PC-3 (cell line): ENCODE data around the gene ZNF804A. TPM values are rescaled to one million over a fixed set of nuclear protein-coding genes. Genes with fewer than 3 reads are reported as not detected.
A peak's percentile ranks its signal among the peaks of the same experiment; 100 is the strongest.

ENCODE experiments used
- ATAC-seq: fragments of 200-7000 bp; cut with Tn5 transposase; 2 replicates; pipeline ENCODE4 v1.9.1; 2020; ENCODE audit warnings: mild to moderate bottlenecking, moderate library complexity
- BruUV-seq: library from RNA; stranded (reverse); fragments of 400-500 nt; replicated peaks from 2 replicates; lab custom pipeline; 2021; lab: Mats Ljungman, UMichigan
- CTCF ChIA-PET: fragments of 300-600 bp; sonication (Branson Sonifier 250); formaldehyde crosslinking; loops from one replicate; lab custom pipeline; 2022; ENCODE audit warnings: antibody characterized with exemption; lab: Charles Lee
- POLR2A ChIA-PET: fragments of 300-600 bp; sonication (Branson Sonifier 250); formaldehyde crosslinking; loops from one replicate; lab custom pipeline; 2022; ENCODE audit warnings: antibody characterized with exemption; ENCODE audit not compliant: unreplicated experiment; lab: Charles Lee
- DNase-seq: peaks from one replicate; pipeline ENCODE4 v3.0.0-alpha.2; 2015
- H2AFZ ChIP-seq: fragments of 300-600 bp; sonication (generic); 2 replicates; pipeline ENCODE4 v1.6.0; 2016; ENCODE audit warnings: antibody characterized with exemption, low read length
- H3F3A ChIP-seq: fragments of 300-600 bp; sonication (generic); one replicate; pipeline ENCODE4 v1.6.0; 2017; ENCODE audit warnings: antibody characterized with exemption, low read length, control low read depth, mild to moderate bottlenecking; ENCODE audit not compliant: unreplicated experiment
- H3K27ac ChIP-seq: fragments of 300-600 bp; sonication (generic); 2 replicates; pipeline ENCODE4 v1.5.1; 2016; ENCODE audit warnings: mild to moderate bottlenecking, low read length
- H3K27me3 ChIP-seq: fragments of 300-600 bp; sonication (generic); 2 replicates; pipeline ENCODE4 v1.6.1; 2016; ENCODE audit warnings: low read length, mixed read lengths
- H3K36me3 ChIP-seq: fragments of 300-600 bp; sonication (generic); 2 replicates; pipeline ENCODE4 v1.6.1; 2016; ENCODE audit warnings: low read depth, mixed run types, low read length, mixed read lengths
- H3K4me1 ChIP-seq: fragments of 300-600 bp; sonication (generic); 2 replicates; pipeline ENCODE4 v1.5.1; 2016; ENCODE audit warnings: low read length; ENCODE audit not compliant: insufficient read depth
- H3K4me2 ChIP-seq: fragments of 300-600 bp; sonication (generic); 2 replicates; pipeline ENCODE4 v1.6.0; 2016; ENCODE audit warnings: low read length
- H3K4me3 ChIP-seq: fragments of 300-600 bp; sonication (generic); 2 replicates; pipeline ENCODE4 v1.5.1; 2016; ENCODE audit warnings: mild to moderate bottlenecking, low read length, mixed read lengths
- H3K79me2 ChIP-seq: fragments of 300-600 bp; sonication (generic); 2 replicates; pipeline ENCODE4 v1.6.1; 2017; ENCODE audit warnings: low read length, mixed read lengths
- H3K9ac ChIP-seq: fragments of 300-600 bp; sonication (generic); 2 replicates; pipeline ENCODE4 v1.6.0; 2016; ENCODE audit warnings: mild to moderate bottlenecking, low read length
- H3K9me2 ChIP-seq: fragments of 300-600 bp; sonication (generic); replicated peaks from 2 replicates; pipeline ENCODE4 v1.6.1; 2016; ENCODE audit warnings: mixed run types, low read length, mixed read lengths
- H3K9me3 ChIP-seq: fragments of 300-600 bp; sonication (generic); 2 replicates; pipeline ENCODE4 v1.6.1; 2016; ENCODE audit warnings: low read length, mixed read lengths
- H4K20me1 ChIP-seq: fragments of 300-600 bp; sonication (generic); 2 replicates; pipeline ENCODE4 v1.6.1; 2016; ENCODE audit warnings: low read length, mixed read lengths
- EZH2 ChIP-seq: fragments of 300-600 bp; sonication (generic); IDR thresholded peaks from one replicate; pipeline ENCODE4 v1.6.1; 2017; ENCODE audit warnings: antibody characterized with exemption, mild to moderate bottlenecking, low read length; ENCODE audit not compliant: unreplicated experiment
- EZH2phosphoT487 ChIP-seq: fragments of 300-600 bp; sonication (generic); IDR thresholded peaks from 2 replicates; pipeline ENCODE4 v1.6.1; 2018; ENCODE audit warnings: mild to moderate bottlenecking, antibody characterized with exemption, low read length, borderline replicate concordance
- intact Hi-C: fragments of 100-400 bp; cut with micrococcal nuclease; formaldehyde crosslinking; loops from 2 replicates; pipeline ENCODE4 v1.9.0; 2023
- total RNA-seq: library from RNA; depleted of rRNA; stranded (reverse); fragments of >200 nt; gene quantifications from 2 replicates; pipeline ENCODE4 v1.2.3, GENCODE V29; 2014
- TF ChIP-seq, protein P1 (sequence below): fragments of 300-600 bp; sonication (generic); conservative IDR thresholded peaks from 2 replicates; pipeline ENCODE4 v1.5.1; 2017; ENCODE audit warnings: antibody characterized with exemption, low read depth, mild to moderate bottlenecking, low read length

The ZNF804A gene
- total RNA-seq, 1 experiment from 2014 or later: 1.9 TPM

DNA sequence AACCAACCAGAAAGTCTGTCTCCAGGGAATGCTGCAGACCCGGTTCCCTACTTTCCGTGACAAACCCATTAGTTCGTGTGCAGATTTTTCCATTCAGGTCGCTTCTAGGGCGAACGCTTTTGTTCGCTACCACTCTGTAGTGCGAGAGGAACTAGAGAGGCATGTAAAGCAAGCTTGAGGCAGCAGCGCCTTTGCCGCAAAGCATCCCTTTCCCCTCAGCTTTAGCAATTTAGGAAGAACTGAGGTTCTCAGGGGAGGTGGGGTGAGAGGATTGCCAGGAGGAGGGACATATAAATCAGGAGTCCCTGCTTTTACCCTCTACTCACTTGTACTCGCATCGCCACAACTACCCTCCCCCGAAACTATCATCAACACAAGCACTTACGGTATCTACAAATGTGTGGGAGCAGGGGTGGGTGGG is 748 bp upstream of the ZNF804A start:
- TF ChIP-seq, protein P1, sequence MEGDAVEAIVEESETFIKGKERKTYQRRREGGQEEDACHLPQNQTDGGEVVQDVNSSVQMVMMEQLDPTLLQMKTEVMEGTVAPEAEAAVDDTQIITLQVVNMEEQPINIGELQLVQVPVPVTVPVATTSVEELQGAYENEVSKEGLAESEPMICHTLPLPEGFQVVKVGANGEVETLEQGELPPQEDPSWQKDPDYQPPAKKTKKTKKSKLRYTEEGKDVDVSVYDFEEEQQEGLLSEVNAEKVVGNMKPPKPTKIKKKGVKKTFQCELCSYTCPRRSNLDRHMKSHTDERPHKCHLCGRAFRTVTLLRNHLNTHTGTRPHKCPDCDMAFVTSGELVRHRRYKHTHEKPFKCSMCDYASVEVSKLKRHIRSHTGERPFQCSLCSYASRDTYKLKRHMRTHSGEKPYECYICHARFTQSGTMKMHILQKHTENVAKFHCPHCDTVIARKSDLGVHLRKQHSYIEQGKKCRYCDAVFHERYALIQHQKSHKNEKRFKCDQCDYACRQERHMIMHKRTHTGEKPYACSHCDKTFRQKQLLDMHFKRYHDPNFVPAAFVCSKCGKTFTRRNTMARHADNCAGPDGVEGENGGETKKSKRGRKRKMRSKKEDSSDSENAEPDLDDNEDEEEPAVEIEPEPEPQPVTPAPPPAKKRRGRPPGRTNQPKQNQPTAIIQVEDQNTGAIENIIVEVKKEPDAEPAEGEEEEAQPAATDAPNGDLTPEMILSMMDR: no peak
- TF ChIP-seq EZH2 (no peak), EZH2phosphoT487 (no peak)
- Histone ChIP-seq H3K4me1 (peaks cover 13% of the 10 kb centered on the region), H2AFZ (peak overlapping the region; percentile 67), H4K20me1 (no peaks in the 10 kb centered on the region), H3K27ac (peak overlapping the region; percentile 88), H3K27me3 (no peaks in the 10 kb centered on the region), H3K9ac (peak overlapping the region; percentile 50), H3K9me2 (no peaks in the 10 kb centered on the region), H3F3A (no peaks in the 10 kb centered on the region), H3K4me2 (peak overlapping the region; percentile 74), H3K4me3 (peak overlapping the region; percentile 63), H3K79me2 (peaks cover 33% of the 10 kb centered on the region), H3K9me3 (no peaks in the 10 kb centered on the region), H3K36me3 (no peaks in the 10 kb centered on the region)
- intact Hi-C loops: no loop called here
- DNase-seq (no peak), ATAC-seq (no peak)
- CTCF ChIA-PET: no interaction called here
- POLR2A ChIA-PET: no interaction called here
- BruUV-seq: TSS peak; percentile 48

DNA sequence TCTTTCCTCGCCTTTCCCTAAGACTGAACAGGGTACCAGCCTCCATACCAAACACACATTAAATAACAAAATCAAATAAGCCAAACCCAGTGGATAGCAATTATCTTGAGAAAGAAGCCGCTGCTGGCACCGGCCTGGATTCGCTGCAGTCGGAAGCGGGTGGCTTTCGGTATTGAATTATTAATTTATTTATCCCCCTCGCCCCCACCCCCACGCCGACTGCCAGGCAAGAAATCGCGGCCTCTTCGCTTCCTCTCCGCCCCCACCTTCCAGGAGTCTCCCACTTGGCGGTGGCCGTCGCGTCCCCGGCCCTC is 370 bp upstream of the ZNF804A start:
- ATAC-seq (no peak), DNase-seq (no peak)
- H3K27ac ChIP-seq: peak overlapping the region; percentile 88
- H3K27me3 ChIP-seq: no peaks in the 10 kb centered on the region
- H3K4me2 ChIP-seq: peak overlapping the region; percentile 74
- no peaks in the 10 kb centered on the region for H3F3A ChIP-seq
- POLR2A ChIA-PET: no interaction called here
- H3K79me2 ChIP-seq: peaks cover 35% of the 10 kb centered on the region
- intact Hi-C loops: no loop called here
- peaks cover 13% of the 10 kb centered on the region for H3K4me1 ChIP-seq
- H4K20me1 ChIP-seq: no peaks in the 10 kb centered on the region
- H3K36me3 ChIP-seq: no peaks in the 10 kb centered on the region
- no TSS peak for BruUV-seq
- H3K4me3 ChIP-seq: peak overlapping the region; percentile 63
- H3K9me3 ChIP-seq: no peaks in the 10 kb centered on the region
- no peaks in the 10 kb centered on the region for H3K9me2 ChIP-seq
- H3K9ac ChIP-seq: peak overlapping the region; percentile 50
- CTCF ChIA-PET: no interaction called here
- TF ChIP-seq EZH2phosphoT487 (no peak), EZH2 (no peak)
- TF ChIP-seq, protein P1: no peak
- H2AFZ ChIP-seq: peak overlapping the region; percentile 67; the same call in 1 of the 2 replicates

DNA sequence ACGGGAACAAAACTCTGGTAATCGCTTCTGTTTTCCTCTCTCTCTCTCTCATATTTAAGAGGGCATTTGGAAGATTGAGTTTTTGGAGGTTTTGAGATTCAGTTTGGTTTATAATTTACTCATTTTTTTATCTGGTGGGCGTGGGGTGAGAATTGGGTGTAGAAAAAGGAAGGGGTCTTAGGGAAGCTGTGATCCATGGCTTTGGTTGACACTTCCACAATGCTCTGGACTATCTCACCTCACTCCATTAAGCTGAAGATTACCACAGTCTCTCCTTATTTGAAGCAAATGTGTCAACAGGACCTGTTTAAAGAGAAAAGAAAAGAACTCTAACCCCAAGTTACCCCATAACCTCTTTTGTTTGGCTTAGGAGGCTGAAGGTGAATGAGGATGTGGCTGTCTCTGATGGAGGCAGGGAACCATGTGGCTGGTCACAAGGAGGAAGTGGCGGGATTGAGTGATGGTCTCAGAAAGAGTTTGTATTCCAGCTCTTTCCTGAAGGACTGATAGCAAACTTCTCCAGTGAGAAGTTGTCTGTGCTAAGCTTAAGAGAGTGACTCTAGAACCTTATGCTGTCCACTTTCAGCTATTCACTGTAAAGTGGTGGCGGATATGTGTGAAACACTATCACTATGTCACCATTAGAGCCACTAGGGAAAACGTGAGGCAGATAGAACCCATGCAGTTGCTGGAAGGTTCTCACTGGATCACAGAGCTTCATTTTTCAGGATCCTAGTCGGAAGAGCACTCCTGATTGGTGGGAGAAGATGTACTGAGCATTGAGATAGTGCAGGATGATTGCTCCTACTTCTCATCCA is 934 bp downstream of the ZNF804A start:
- H3F3A ChIP-seq: no peaks in the 10 kb centered on the region
- no peaks in the 10 kb centered on the region for H3K9me3 ChIP-seq
- intact Hi-C loops: no loop called here
- ATAC-seq (no peak), DNase-seq (no peak)
- BruUV-seq: TSS peak; percentile 75
- H3K4me1 ChIP-seq: peaks cover 13% of the 10 kb centered on the region
- peak overlapping the region; percentile 56 for H3K9ac ChIP-seq
- ChIA-PET POLR2A (no interaction called here), CTCF (no interaction called here)
- no peaks in the 10 kb centered on the region for H3K36me3 ChIP-seq
- H4K20me1 ChIP-seq: no peaks in the 10 kb centered on the region
- TF ChIP-seq EZH2phosphoT487: no peak
- TF ChIP-seq, protein P1: no peak
- TF ChIP-seq EZH2: no peak
- H3K27me3 ChIP-seq: no peaks in the 10 kb centered on the region
- H3K79me2 ChIP-seq: peaks cover 45% of the 10 kb centered on the region
- H3K27ac ChIP-seq: peak overlapping the region; percentile 13
- H3K4me2 ChIP-seq: peak overlapping the region; percentile 73
- H3K4me3 ChIP-seq: peak overlapping the region; percentile 63
- H3K9me2 ChIP-seq: no peaks in the 10 kb centered on the region
- peak overlapping the region; percentile 17; the same call in 1 of the 2 replicates for H2AFZ ChIP-seq
